DMS53 treated with DMSO at 0.1 percent for 48 hours (cell line): ENCODE data around the gene MYRIP.

Experiments used
- DNase-seq: peaks from one replicate; lab custom pipeline; 2025; ENCODE audit not compliant: unreplicated experiment; lab: John Stamatoyannopoulos, UW

Gene MYRIP

GRCh38 chr3:39961230-39961629, 151.8 kb downstream of the MYRIP start:
- DNase-seq: no peak

- no peak for DNase-seq
Measured at GRCh38 chr3:39962581-39962980, 153.2 kb downstream of the MYRIP start.

- no peak for DNase-seq
Measured at GRCh38 chr3:39965461-39965860, 156.1 kb downstream of the MYRIP start.

GRCh38 chr3:39965997-39966396, 156.6 kb downstream of the MYRIP start:
- DNase-seq: no peak

GRCh38 chr3:39970982-39971381, 161.6 kb downstream of the MYRIP start:
- DNase-seq: no peak

GRCh38 chr3:39971559-39972031, 162.2 kb downstream of the MYRIP start:
- DNase-seq: no peak

- DNase-seq: no peak
Measured at GRCh38 chr3:39972508-39972907, 163.1 kb downstream of the MYRIP start.

GRCh38 chr3:39977058-39977794, 167.8 kb downstream of the MYRIP start:
- no peak for DNase-seq

GRCh38 chr3:39978308-39978707, 168.9 kb downstream of the MYRIP start:
- no peak for DNase-seq

GRCh38 chr3:39980058-39980457, 170.6 kb downstream of the MYRIP start:
- no peak for DNase-seq

- no peak for DNase-seq
Measured at GRCh38 chr3:39980781-39981180, 171.4 kb downstream of the MYRIP start.

GRCh38 chr3:39981547-39982184, 172.3 kb downstream of the MYRIP start:
- no peak for DNase-seq

- DNase-seq: peak; percentile 46
Measured at GRCh38 chr3:39982665-39983357, 173.4 kb downstream of the MYRIP start.

GRCh38 chr3:39989746-39990145, 180.3 kb downstream of the MYRIP start:
- DNase-seq: no peak

- peak; percentile 16 for DNase-seq
Measured at GRCh38 chr3:39990532-39990931, 181.1 kb downstream of the MYRIP start.

GRCh38 chr3:40008796-40009195, 199.4 kb downstream of the MYRIP start:
- DNase-seq: no peak

GRCh38 chr3:40009991-40010390, 200.6 kb downstream of the MYRIP start:
- DNase-seq: no peak

GRCh38 chr3:40012381-40012780, 203.0 kb downstream of the MYRIP start:
- DNase-seq: no peak

- DNase-seq: no peak
Measured at GRCh38 chr3:40016391-40016790, 207.0 kb downstream of the MYRIP start.

- DNase-seq: no peak
Measured at GRCh38 chr3:40018369-40018768, 209.0 kb downstream of the MYRIP start.

- no peak for DNase-seq
Measured at GRCh38 chr3:40019376-40019775, 210.0 kb downstream of the MYRIP start.

GRCh38 chr3:40020689-40021088, 211.3 kb downstream of the MYRIP start:
- no peak for DNase-seq
